Fibroblast of mammary gland (primary cell): ENCODE data around the gene OXA1L.
"Not testable (repeated sequence)": the region's sequence is repeated elsewhere in the genome, so short reads cannot be mapped to it uniquely, and the experiment has no call there.

Experiments used
- DNase-seq: peaks from one replicate; pipeline ENCODE4 v3.0.0-alpha.2; 2010; ENCODE audit warnings: low read depth
- H3K4me3 ChIP-seq: 2 replicates; pipeline ENCODE4 v1.5.1; 2011; ENCODE audit warnings: low read depth, mild to moderate bottlenecking, low read length, moderate library complexity; ENCODE audit not compliant: control insufficient read depth
- TF ChIP-seq, protein P1 (sequence below): conservative IDR thresholded peaks from 2 replicates; pipeline ENCODE4 v1.5.1; 2011; ENCODE audit warnings: low read depth, low read length, inconsistent platforms; ENCODE audit not compliant: control insufficient read depth, insufficient read depth

The OXA1L gene

DNA sequence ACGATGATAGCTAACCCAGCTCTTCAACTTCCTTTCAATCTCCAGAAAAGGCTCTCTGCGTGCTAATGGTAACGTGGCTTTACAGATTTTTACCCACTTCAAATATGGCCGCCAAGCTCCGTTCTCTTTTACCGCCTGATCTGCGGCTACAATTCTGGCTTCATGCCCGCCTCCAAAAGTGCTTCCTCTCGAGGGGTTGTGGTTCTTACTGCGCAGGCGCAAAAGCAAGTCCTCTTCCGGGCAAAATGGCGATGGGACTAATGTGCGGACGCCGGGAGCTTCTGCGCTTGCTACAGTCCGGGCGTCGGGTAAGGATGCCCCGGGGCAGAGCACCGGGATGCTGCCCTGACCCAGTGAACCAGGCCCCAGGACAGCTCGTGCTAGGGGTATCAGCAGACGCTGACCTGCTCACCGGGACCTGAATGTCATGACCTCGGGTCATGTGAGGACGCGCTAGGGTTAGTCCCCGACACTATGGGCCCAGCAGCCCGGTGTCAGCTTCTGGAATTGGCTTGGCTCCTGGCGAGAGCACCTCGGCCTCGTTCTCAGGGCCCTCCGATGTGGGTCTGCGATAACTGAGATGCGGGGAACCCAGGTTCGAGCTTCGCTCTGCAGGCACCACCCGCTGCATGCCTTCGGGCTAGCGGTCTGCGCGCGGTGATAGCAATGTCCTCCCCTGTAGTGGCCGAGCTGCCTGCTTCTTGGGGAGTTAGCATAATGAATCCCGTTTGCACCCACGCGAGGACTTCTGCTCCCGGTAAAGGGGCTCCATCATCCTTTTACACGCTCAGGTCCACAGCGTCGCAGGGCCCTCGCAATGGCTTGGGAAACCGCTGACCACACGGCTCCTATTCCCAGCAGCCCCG lies at the start of gene OXA1L:
TSS of gene OXA1L (plus strand) at position 232 of the 866 bp plus-strand sequence. CDS start at position 246, 14 bp downstream.
- TF ChIP-seq, protein P1, sequence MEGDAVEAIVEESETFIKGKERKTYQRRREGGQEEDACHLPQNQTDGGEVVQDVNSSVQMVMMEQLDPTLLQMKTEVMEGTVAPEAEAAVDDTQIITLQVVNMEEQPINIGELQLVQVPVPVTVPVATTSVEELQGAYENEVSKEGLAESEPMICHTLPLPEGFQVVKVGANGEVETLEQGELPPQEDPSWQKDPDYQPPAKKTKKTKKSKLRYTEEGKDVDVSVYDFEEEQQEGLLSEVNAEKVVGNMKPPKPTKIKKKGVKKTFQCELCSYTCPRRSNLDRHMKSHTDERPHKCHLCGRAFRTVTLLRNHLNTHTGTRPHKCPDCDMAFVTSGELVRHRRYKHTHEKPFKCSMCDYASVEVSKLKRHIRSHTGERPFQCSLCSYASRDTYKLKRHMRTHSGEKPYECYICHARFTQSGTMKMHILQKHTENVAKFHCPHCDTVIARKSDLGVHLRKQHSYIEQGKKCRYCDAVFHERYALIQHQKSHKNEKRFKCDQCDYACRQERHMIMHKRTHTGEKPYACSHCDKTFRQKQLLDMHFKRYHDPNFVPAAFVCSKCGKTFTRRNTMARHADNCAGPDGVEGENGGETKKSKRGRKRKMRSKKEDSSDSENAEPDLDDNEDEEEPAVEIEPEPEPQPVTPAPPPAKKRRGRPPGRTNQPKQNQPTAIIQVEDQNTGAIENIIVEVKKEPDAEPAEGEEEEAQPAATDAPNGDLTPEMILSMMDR, result no peak

DNA sequence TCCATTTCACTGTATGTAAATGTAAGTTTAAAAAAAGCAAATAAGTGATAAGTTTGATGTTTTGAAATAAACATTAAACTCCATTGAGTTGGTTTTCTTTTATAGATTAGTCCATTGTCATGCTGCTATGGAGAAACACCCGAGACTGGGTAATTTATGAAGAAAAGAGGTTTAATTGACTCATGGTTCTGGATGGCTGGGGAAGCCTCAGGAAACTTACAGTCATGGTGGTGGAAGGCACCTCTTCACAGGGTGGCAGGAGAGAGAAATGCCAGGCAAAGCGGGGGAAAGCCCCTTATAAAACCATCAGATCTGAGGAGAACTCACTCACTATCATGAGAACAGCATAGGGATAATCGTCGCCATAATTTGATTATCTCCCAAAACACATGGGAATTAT lies 48.4 kb upstream of the OXA1L start:
- TF ChIP-seq, protein P1, result no peak
- no peak for DNase-seq

More for the DNA sequence above, at the start of gene OXA1L:
- peak; percentile 97 for DNase-seq
- H3K4me3 ChIP-seq, result peak within 1 kb of the TSS; percentile 83

DNA sequence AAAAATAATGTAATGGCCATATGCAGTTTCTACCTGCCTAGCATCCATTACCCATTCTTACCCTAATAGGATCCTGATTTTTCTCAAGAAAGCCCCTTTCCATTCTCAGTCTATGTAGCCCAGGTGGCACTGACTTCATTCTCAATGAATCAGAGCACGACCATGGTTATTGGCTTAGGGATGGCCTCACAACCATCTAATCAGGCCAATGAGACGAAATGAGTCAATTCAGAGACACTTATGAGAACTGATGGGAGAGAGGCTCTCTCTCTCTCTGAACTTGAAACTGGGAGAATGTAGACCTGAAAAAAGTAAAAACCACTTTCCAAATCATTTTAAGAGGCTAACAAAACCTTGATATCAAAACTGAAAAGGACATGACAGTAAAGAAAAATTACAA lies 45.3 kb upstream of the OXA1L start:
- TF ChIP-seq, protein P1, result no peak
- no peak for DNase-seq
- no peak overlapping the region for H3K4me3 ChIP-seq

More for the DNA sequence above, 48.4 kb upstream of the OXA1L start:
- H3K4me3 ChIP-seq, result no peak overlapping the region

DNA sequence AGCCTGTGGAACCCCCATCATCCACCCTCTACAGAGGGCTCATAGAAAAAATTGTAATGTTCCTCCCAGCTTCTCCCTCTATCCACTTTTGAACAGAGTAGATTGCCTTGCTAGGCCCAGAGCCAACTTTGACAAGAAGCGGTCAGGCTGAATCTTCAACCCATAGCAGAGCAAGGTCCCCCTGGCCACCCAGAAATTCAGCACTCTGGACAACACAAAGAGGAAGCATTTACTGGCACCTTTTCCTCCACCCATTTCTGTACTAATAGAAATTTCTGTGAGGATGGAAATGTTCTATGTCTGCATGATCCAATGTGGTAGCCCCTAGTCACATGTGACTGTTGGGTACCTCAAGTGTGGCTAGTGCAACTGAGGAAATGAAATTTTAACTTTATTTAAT lies 42.7 kb upstream of the OXA1L start:
- H3K4me3 ChIP-seq, result no peak overlapping the region
- DNase-seq, result no peak
- TF ChIP-seq, protein P1, result no peak

DNA sequence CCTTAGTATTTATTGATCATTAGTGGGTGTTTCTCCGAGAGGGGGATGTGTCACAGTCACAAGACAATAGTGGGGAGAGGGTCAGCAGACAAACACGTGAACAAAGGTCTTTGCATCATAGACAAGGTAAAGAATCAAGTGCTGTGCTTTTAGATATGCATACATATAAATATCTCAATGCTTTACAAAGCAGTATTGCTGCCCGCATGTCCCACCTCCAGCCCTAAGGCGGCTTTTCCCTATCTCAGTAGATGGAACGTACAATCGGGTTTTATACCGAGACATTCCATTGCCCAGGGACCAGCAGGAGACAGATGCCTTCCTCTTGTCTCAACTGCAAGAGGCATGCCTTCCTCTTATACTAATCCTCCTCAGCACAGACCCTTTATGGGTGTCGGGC lies 41.6 kb upstream of the OXA1L start:
- not testable (repeated sequence) for DNase-seq, H3K4me3 ChIP-seq

DNA sequence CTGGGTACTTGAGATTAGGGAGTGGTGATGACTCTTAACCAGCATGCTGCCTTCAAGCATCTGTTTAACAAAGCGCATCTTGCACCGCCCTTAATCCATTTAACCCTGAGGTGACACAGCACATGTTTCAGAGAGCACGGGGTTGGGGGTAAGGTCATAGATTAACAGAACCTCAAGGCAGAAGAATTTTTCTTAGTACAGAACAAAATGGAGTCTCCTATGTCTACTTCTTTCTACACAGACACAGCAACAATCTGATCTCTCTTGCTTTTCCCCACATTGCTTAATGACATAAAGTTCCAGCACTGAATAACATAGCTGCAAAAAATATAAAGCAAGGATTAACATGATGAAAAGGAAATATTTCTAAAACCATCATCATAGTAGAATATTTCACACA lies 41.1 kb upstream of the OXA1L start:
- not testable (repeated sequence) for DNase-seq, H3K4me3 ChIP-seq

DNA sequence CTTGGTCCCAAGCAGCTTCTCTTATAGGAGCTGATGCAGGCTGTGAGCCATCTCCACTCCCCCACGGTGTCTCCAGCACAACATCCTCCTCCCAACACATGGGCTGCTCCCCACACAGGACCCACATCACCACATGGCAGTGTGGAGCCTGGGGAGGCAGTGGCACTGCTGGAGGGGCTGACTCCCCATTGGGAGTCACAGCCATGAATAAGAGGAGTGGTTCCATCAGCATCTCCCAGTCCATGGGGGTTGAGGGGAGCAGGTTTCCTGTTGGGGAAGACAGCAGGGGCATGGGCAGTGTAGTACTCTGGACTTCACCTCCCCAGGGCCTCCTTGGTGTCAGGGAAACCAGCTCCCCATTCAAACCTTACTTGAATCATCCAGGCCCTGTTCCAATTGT lies 40.5 kb upstream of the OXA1L start:
- DNase-seq, result no peak
- TF ChIP-seq, protein P1, result no peak
- no peak overlapping the region for H3K4me3 ChIP-seq

DNA sequence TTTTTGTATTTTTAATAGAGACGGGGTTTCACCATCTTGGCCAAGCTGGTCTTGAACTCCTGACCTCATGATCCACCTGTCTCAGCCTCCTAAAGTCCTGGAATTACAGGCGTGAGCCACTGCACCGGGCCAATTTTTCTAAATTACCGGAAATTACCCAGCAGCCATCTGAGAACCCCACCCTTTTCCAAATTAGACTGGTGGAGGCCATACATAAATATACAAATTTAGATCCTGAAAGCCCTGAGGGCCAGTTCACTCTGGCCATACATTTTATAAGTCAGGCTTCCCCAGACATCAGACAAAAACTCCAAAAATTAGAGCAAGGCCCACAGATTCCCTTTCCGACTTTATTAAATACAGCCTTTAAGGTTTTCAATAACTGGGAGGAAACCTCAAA lies 34.4 kb upstream of the OXA1L start:
- not testable (repeated sequence) for DNase-seq, H3K4me3 ChIP-seq
